Measurements from ENCODE around the gene USP49.
A peak's percentile ranks its signal among the peaks of the same experiment; 100 is the strongest.

Gene USP49

GRCh38 chr6:41805830-41806774 lies 89.1 kb downstream of the USP49 start:
- DNase-seq, result no peak

GRCh38 chr6:41801380-41801779 lies 93.8 kb downstream of the USP49 start:
- no peak for DNase-seq

- DNase-seq, result no peak
Measured at GRCh38 chr6:41799559-41799911, 95.6 kb downstream of the USP49 start.

GRCh38 chr6:41798901-41799558 lies 96.1 kb downstream of the USP49 start:
- no peak for DNase-seq

- no peak for DNase-seq
Measured at GRCh38 chr6:41796474-41796873, 98.7 kb downstream of the USP49 start.

GRCh38 chr6:41791984-41792383 lies 103.2 kb downstream of the USP49 start:
- DNase-seq, result no peak

- no peak for DNase-seq
Measured at GRCh38 chr6:41791305-41791704, 103.9 kb downstream of the USP49 start.

GRCh38 chr6:41790045-41790444 lies 105.1 kb downstream of the USP49 start:
- DNase-seq, result no peak

- DNase-seq, result no peak
Measured at GRCh38 chr6:41789390-41789724, 105.8 kb downstream of the USP49 start.

GRCh38 chr6:41787219-41787917 lies 107.8 kb downstream of the USP49 start, which contains the start of gene TOMM6:
Gene TOMM6, plus strand, starts transcription at chr6:41787694. Its CDS starts 4 bp downstream, at chr6:41787698.
- DNase-seq, result peak; percentile 82

- DNase-seq, result peak; percentile 55
Measured at GRCh38 chr6:41786451-41787218, 108.5 kb downstream of the USP49 start.

GRCh38 chr6:41785689-41786450 lies 109.3 kb downstream of the USP49 start:
- no peak for DNase-seq

GRCh38 chr6:41785254-41785653 lies 109.9 kb downstream of the USP49 start:
- DNase-seq, result no peak

- no peak for DNase-seq
Measured at GRCh38 chr6:41784581-41785171, 110.5 kb downstream of the USP49 start.

GRCh38 chr6:41783106-41783780 lies 111.9 kb downstream of the USP49 start:
- DNase-seq, result no peak

GRCh38 chr6:41781366-41781730 lies 113.8 kb downstream of the USP49 start:
- no peak for DNase-seq

GRCh38 chr6:41780551-41781365 lies 114.4 kb downstream of the USP49 start, which contains the start of gene PRICKLE4:
Gene PRICKLE4, plus strand, starts transcription at chr6:41780782. Its CDS starts 2,692 bp downstream, at chr6:41783474.
- DNase-seq, result no peak

GRCh38 chr6:41779788-41780550 lies 115.2 kb downstream of the USP49 start, which contains the start of gene FRS3:
Gene FRS3, minus strand, starts transcription at chr6:41779900. Its CDS starts 2,913 bp downstream, at chr6:41776987.
- peak; percentile 81 for DNase-seq

GRCh38 chr6:41779336-41779735 lies 115.8 kb downstream of the USP49 start:
- no peak for DNase-seq

All from NCI-H526 treated with DMSO at 0.1 percent for 48 hours (cell line).